Subcutaneous abdominal adipose tissue (tissue), 5 donors: ENCODE data around the gene IKZF5.

Source experiments
- H3K27ac ChIP-seq: one replicate; pipeline ENCODE4 v1.7.0; 2013; ENCODE audit warnings: low read depth, mild to moderate bottlenecking, inconsistent platforms, low read length, moderate library complexity
- H3K27me3 ChIP-seq, 5 donors: one replicate each; pipeline ENCODE4 v1.7.0; 2013; ENCODE audit warnings: low read length in 5 of 5, inconsistent platforms in 1 of 5; ENCODE audit not compliant: control insufficient read depth in 5 of 5, insufficient read depth in 4 of 5
- H3K36me3 ChIP-seq, 5 donors: one replicate each; pipeline ENCODE4 v1.7.0; 2013; ENCODE audit warnings: low read length in 5 of 5; ENCODE audit not compliant: control insufficient read depth in 5 of 5, insufficient read depth in 5 of 5
- H3K4me1 ChIP-seq, 5 donors: one replicate each; pipeline ENCODE4 v1.7.0; 2013; ENCODE audit warnings: low read length in 5 of 5, mild to moderate bottlenecking in 3 of 5, moderate library complexity in 1 of 5; ENCODE audit not compliant: control insufficient read depth in 5 of 5, insufficient read depth in 5 of 5
- H3K4me3 ChIP-seq, 5 donors: one replicate each; pipeline ENCODE4 v1.7.0; 2013; ENCODE audit warnings: low read length in 5 of 5, low read depth in 1 of 5
- H3K9ac ChIP-seq, 5 donors: one replicate each; pipeline ENCODE4 v1.7.0; 2013; ENCODE audit warnings: low read length in 5 of 5, mild to moderate bottlenecking in 4 of 5, moderate library complexity in 3 of 5
- H3K9me3 ChIP-seq, 5 donors: one replicate each; pipeline ENCODE4 v1.7.0; 2013; ENCODE audit warnings: low read length in 5 of 5; ENCODE audit not compliant: control insufficient read depth in 5 of 5
- donor health status: healthy.
- donor health status: healthy.
- donor health status: healthy.
- donor health status: healthy.
- donor health status: healthy.

The IKZF5 gene

DNA sequence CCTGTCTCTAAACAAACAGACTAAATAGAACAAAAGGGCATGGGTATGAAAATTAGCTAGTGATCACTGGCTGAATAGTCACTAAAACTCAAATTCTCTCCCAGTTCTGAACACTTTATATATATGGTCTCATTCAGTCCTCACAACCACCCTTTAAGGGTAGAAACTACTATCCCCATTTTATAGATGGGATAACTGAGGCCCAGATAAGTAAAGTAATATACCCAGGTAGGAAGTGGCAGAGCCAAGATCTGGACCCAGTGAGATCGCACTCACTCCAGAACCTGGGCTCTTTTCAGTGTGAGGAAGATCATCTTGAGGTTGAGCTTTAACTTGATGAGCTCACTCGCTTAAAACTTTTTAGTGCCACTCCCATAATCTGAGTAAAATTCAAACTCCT is 23.9 kb downstream of the IKZF5 start:
- Histone ChIP-seq H3K27ac (no peak overlapping the region), H3K27me3 (no peaks in the 10 kb centered on the region), H3K4me1 (peaks cover 0 to 12% (median 11%) of the 10 kb centered on the region in 5 donors), H3K36me3 (peaks cover 0 to 7% (median 0%) of the 10 kb centered on the region in 5 donors), H3K4me3 (no peak overlapping the region), H3K9me3 (no peaks in the 10 kb centered on the region), H3K9ac (no peak overlapping the region)

DNA sequence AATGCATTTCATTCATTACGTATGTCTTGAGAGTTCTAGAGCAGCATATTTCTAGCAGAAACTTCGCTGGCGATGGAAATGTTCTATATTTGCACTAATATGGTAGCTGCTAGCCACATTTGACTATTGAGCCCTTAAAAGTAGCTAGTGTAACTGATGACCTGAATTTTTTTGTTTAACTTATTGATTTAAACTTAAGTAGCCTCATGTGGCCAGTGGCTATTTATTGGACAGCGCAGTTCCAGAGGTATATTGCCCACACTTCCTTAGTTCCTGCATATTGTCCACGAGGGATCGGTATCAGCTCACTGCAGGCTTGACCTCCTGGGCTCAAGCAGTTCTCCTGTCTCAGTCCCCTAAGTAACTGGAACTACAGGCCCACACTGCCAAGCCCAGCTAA is 24.7 kb downstream of the IKZF5 start:
- Histone ChIP-seq H3K27me3 (no peaks in the 10 kb centered on the region), H3K27ac (no peak overlapping the region), H3K4me1 (peaks cover 0 to 15% (median 13%) of the 10 kb centered on the region in 5 donors), H3K9ac (no peak overlapping the region), H3K4me3 (no peak overlapping the region), H3K9me3 (no peaks in the 10 kb centered on the region), H3K36me3 (peaks cover 0 to 7% (median 0%) of the 10 kb centered on the region in 5 donors)

DNA sequence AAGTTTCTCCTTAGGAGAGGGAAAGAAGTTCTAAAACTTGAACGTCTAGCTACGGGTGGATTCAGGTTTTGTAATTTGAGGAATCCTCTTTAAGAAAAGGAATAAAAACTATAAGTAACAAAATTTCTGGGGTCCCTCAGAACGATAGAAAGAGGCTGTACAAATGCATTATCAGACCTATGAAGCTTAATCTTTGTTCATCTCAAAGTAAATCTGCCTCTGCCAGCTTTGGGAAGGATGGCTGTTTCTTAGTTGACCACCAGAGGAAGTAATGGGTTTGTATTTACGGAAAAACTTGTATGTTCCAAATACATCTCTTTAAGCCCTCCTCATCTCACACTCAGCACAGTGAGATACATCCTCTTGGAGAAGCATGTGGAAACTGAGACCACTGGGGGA is 27.5 kb downstream of the IKZF5 start:
- Histone ChIP-seq H3K27ac (no peak overlapping the region), H3K4me3 (peak overlapping the region; percentile 64 to 91 (median 78)), H3K27me3 (no peaks in the 10 kb centered on the region), H3K9me3 (no peaks in the 10 kb centered on the region), H3K4me1 (peaks cover 0 to 15% (median 13%) of the 10 kb centered on the region in 5 donors), H3K36me3 (peaks cover 0 to 3% (median 0%) of the 10 kb centered on the region in 5 donors), H3K9ac (peak overlapping the region in 1 of 5 donors; percentile 19)

- H3K9ac ChIP-seq = peak within 1 kb of the TSS in 4 of 5 donors; percentile 76 to 86 (median 84)
- H3K4me1 ChIP-seq = peaks cover 0 to 15% (median 13%) of the 10 kb centered on the region in 5 donors
- H3K36me3 ChIP-seq = peaks cover 0 to 3% (median 0%) of the 10 kb centered on the region in 5 donors
- H3K9me3 ChIP-seq = no peaks in the 10 kb centered on the region
- H3K27me3 ChIP-seq = no peaks in the 10 kb centered on the region
- H3K4me3 ChIP-seq = peak within 1 kb of the TSS; percentile 82 to 93 (median 88)
- peak within 1 kb of the TSS; percentile 71 for H3K27ac ChIP-seq
Observed at GRCh38 chr10:122980209-122981065, 28.2 kb downstream of the IKZF5 start, which contains the start of gene PSTK. Gene PSTK (plus strand): TSS chr10:122980401. CDS start chr10:122980480, 79 bp downstream.

GRCh38 chr10:122974543-122975064 is 34.0 kb downstream of the IKZF5 start:
- no peaks in the 10 kb centered on the region for H3K9me3 ChIP-seq
- no peak overlapping the region for H3K27ac ChIP-seq
- H3K27me3 ChIP-seq = no peaks in the 10 kb centered on the region
- H3K4me3 ChIP-seq = no peak overlapping the region
- peaks cover 0 to 1% (median under 1%) of the 10 kb centered on the region in 5 donors for H3K4me1 ChIP-seq
- H3K9ac ChIP-seq = no peak overlapping the region
- no peaks in the 10 kb centered on the region for H3K36me3 ChIP-seq

DNA sequence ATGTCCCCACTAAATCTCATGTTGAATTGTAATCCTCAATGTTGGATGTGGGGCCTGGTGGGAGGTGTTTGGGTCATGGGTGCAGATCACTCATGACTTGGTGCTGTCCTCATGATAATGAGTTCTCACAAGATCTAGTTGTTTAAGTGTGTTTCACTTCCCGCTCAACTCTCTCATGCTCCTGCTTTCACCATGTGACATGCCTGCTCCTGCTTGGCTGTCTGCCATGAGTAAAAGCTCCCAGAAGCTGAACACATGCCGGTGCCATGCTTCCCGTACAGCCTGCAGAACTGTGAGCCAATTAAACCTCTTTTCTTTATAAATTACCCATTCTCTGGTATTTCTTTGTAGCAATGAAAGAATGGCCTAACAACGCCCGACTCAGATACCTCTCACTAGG is 34.6 kb downstream of the IKZF5 start:
- H3K4me1 ChIP-seq = no peaks in the 10 kb centered on the region
- no peaks in the 10 kb centered on the region for H3K9me3 ChIP-seq
- no peak overlapping the region for H3K27ac ChIP-seq
- H3K4me3 ChIP-seq = no peak overlapping the region
- H3K36me3 ChIP-seq = no peaks in the 10 kb centered on the region
- H3K9ac ChIP-seq = no peak overlapping the region
- H3K27me3 ChIP-seq = no peaks in the 10 kb centered on the region

- peaks cover 0 to 21% (median 13%) of the 10 kb centered on the region in 5 donors for H3K9me3 ChIP-seq
Observed at GRCh38 chr10:122968698-122969097, 39.9 kb downstream of the IKZF5 start.

DNA sequence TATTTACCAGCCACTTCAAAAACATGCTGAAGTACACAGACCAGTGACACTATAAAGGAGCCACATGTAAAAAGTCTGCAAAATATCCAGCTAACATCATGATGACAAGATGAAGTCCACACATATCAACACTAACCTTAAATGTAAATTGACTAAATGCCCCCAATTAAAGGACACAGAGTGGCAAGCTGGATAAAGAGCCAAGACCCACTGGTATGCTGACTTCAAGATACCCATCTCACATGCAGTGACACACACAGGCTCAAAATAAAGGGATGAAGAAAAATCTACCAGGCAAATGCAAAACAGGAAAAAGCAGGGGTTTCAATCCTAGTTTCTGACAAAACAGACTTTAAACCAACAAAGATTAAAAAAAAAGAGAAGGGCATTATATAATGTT is 41.7 kb downstream of the IKZF5 start:
- peaks cover 0 to 21% (median 13%) of the 10 kb centered on the region in 5 donors for H3K9me3 ChIP-seq
- no peaks in the 10 kb centered on the region for H3K36me3 ChIP-seq
- H3K4me1 ChIP-seq = no peaks in the 10 kb centered on the region
- no peak overlapping the region for H3K27ac ChIP-seq
- H3K4me3 ChIP-seq = no peak overlapping the region
- H3K27me3 ChIP-seq = no peaks in the 10 kb centered on the region
- H3K9ac ChIP-seq = no peak overlapping the region

More at GRCh38 chr10:122968698-122969097, 39.9 kb downstream of the IKZF5 start:
- no peak overlapping the region for H3K9ac ChIP-seq
- H3K27ac ChIP-seq = no peak overlapping the region
- H3K36me3 ChIP-seq = no peaks in the 10 kb centered on the region
- H3K27me3 ChIP-seq = no peaks in the 10 kb centered on the region
- H3K4me3 ChIP-seq = no peak overlapping the region
- no peaks in the 10 kb centered on the region for H3K4me1 ChIP-seq

DNA sequence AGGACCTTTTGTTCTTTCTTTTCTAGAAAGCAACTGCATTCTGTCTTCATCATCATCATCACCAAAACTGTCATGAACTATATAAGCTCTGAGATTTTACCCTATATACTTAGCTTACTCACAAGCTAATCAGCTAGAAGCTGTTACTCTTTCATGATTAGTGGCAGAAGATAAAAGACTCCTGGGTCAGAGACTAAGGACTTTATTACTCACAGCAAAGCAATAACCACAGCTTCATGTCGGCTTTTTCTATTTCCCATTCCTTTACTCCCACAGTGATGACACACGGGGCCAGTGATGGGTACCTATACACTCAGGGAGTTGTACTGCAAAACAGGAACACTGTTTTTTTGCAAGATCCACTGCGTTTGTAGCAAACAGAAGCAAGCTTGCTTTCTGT is 46.2 kb downstream of the IKZF5 start:
- Histone ChIP-seq H3K4me1 (no peaks in the 10 kb centered on the region), H3K36me3 (no peaks in the 10 kb centered on the region), H3K4me3 (no peak overlapping the region), H3K9me3 (peaks cover 0 to 16% (median 10%) of the 10 kb centered on the region in 5 donors), H3K27ac (no peak overlapping the region), H3K27me3 (no peaks in the 10 kb centered on the region), H3K9ac (no peak overlapping the region)

DNA sequence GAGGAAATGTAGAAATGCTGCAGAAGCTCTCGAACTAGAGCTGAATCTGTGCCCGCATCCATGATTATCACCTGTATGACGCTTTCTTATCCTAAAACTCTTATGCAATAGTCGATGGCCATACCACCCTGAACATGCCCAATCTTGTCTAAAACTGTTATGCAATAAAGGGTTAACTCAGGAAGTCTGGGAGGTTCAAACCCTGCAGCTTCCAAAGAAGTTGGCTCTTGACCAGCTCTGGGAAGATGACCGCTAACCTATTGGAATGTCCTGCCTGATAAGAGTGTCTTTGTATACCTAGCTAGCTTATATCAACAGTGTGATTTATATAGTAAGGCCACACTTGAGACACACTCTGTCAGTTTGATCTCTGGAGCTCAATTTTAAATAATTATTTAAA is 51.1 kb downstream of the IKZF5 start:
- Histone ChIP-seq H3K9ac (no peak overlapping the region), H3K27ac (no peak overlapping the region), H3K27me3 (no peaks in the 10 kb centered on the region), H3K4me3 (no peak overlapping the region), H3K4me1 (peaks cover 4 to 16% (median 13%) of the 10 kb centered on the region in 5 donors), H3K9me3 (peaks cover 0 to 4% (median 0%) of the 10 kb centered on the region in 5 donors), H3K36me3 (no peaks in the 10 kb centered on the region)
